T-helper 2 cell treated with Interferon-gamma antibody and Interleukin-4, amounts not matched to agents 5 μg/mL and 100 μg/mL, for 36 hours (primary cell): ENCODE data around the gene PSENEN.

ENCODE experiments used
- DNase-seq: peaks from one replicate; pipeline ENCODE4 v3.0.0; 2021; ENCODE audit warnings: low spot score
- H3K27ac Mint-ChIP-seq: one replicate; pipeline ENCODE4 v1.8.0; 2021; ENCODE audit warnings: mild to moderate bottlenecking, mixed read lengths
- H3K27me3 Mint-ChIP-seq: one replicate; pipeline ENCODE4 v1.8.0; 2021; ENCODE audit warnings: low read depth, mixed read lengths
- H3K36me3 Mint-ChIP-seq: one replicate; pipeline ENCODE4 v1.8.0; 2021; ENCODE audit warnings: low read depth, mixed read lengths
- H3K4me1 Mint-ChIP-seq: one replicate; pipeline ENCODE4 v1.8.0; 2021; ENCODE audit warnings: low read depth, mixed read lengths
- H3K4me3 Mint-ChIP-seq: one replicate; pipeline ENCODE4 v1.8.0; 2022; ENCODE audit warnings: mild to moderate bottlenecking, moderate library complexity, mixed read lengths
- H3K9me3 Mint-ChIP-seq: one replicate; pipeline ENCODE4 v1.8.0; 2021; ENCODE audit warnings: mixed read lengths

PSENEN gene, protein sequence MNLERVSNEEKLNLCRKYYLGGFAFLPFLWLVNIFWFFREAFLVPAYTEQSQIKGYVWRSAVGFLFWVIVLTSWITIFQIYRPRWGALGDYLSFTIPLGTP

GRCh38 chr19:35745328-35746086, at the start of gene PSENEN, which contains the start of gene U2AF1L4:
TSS of gene PSENEN (plus strand) at chr19:35745651. CDS start at chr19:35745931, 280 bp downstream.
TSS of gene U2AF1L4 (minus strand) at chr19:35745418. CDS start at chr19:35745391, 27 bp downstream.
- no peaks in the 10 kb centered on the region for H3K9me3 Mint-ChIP-seq
- H3K27me3 Mint-ChIP-seq: no peaks in the 10 kb centered on the region
- H3K36me3 Mint-ChIP-seq: peaks cover 15% of the 10 kb centered on the region
- peak within 1 kb of the TSS; percentile 91 for H3K4me3 Mint-ChIP-seq
- peak within 1 kb of the TSS; percentile 100 for H3K27ac Mint-ChIP-seq
- H3K4me1 Mint-ChIP-seq: peaks cover 49% of the 10 kb centered on the region
- DNase-seq: peak; percentile 99

DNA sequence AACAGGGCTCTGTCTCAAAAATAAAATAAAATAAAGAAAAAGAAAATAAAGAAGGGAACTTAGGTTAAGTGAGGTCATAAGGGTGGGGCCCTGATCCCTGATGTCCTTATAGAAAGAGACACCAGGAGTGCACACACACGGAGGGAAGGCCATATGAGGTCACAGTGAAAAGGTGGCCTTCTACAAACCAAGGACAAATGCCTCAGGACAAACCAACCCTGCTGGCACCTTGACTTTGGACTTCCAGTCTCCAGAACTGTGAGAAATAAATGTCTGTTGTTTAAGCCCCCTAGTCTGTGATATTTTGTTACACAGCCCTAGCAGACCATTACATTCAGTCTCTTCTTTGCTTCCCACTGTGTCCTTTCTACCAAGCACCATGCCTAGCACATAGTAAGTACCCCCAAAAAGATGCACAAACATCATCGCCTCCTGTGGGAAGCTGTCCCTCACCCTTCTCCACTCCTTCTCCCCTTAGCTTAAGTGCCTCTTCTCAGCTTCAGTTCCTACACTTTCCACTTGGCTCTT, 49.5 kb upstream of the PSENEN start:
- H3K27me3 Mint-ChIP-seq: no peaks in the 10 kb centered on the region
- H3K4me1 Mint-ChIP-seq: peaks cover 12% of the 10 kb centered on the region
- no peaks in the 10 kb centered on the region for H3K9me3 Mint-ChIP-seq
- H3K4me3 Mint-ChIP-seq: no peak overlapping the region
- H3K36me3 Mint-ChIP-seq: no peaks in the 10 kb centered on the region
- no peak for DNase-seq
- H3K27ac Mint-ChIP-seq: no peak overlapping the region

DNA sequence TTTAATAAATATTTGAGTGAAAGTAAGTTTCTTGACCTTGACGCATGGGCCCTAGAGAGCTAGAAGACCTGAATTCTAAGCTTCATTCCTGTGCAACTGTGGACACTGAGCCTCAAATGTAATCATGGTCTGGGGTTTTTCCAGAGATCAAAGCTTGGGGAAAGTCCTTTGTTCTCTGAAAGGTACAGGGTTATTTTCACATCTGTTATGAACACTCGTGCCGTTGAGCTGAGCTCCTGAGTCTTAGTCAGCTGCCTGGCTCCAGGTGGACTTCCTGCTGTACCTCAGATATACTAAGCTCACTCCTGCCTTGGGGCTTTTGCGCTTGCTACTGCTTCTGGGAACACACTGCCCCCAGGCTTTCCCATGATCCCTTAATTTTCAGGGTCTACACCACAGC, 48.6 kb upstream of the PSENEN start:
- Mint-ChIP-seq H3K36me3 (no peaks in the 10 kb centered on the region), H3K9me3 (no peaks in the 10 kb centered on the region), H3K27me3 (no peaks in the 10 kb centered on the region), H3K4me3 (no peak overlapping the region), H3K4me1 (peaks cover 12% of the 10 kb centered on the region), H3K27ac (no peak overlapping the region)
- DNase-seq: no peak

GRCh38 chr19:35702223-35703012, 43.0 kb upstream of the PSENEN start:
- peak overlapping the region; percentile 85 for H3K4me3 Mint-ChIP-seq
- no peaks in the 10 kb centered on the region for H3K9me3 Mint-ChIP-seq
- H3K27me3 Mint-ChIP-seq: no peaks in the 10 kb centered on the region
- H3K27ac Mint-ChIP-seq: peak overlapping the region; percentile 95
- peaks cover 6% of the 10 kb centered on the region for H3K4me1 Mint-ChIP-seq
- no peaks in the 10 kb centered on the region for H3K36me3 Mint-ChIP-seq
- peak; percentile 94 for DNase-seq

- H3K36me3 Mint-ChIP-seq: no peaks in the 10 kb centered on the region
- no peak overlapping the region for H3K4me3 Mint-ChIP-seq
- no peaks in the 10 kb centered on the region for H3K27me3 Mint-ChIP-seq
Observed at GRCh38 chr19:35703343-35703742, 42.1 kb upstream of the PSENEN start.

GRCh38 chr19:35704218-35704617, 41.2 kb upstream of the PSENEN start, which contains the start of gene ZBTB32:
TSS of gene ZBTB32 (plus strand) at chr19:35704558. CDS start at chr19:35714627, 10,069 bp downstream.
- no peak within 1 kb of the TSS for H3K4me3 Mint-ChIP-seq
- no peak within 1 kb of the TSS for H3K27ac Mint-ChIP-seq

More at GRCh38 chr19:35703343-35703742, 42.1 kb upstream of the PSENEN start:
- DNase-seq: no peak
- Mint-ChIP-seq H3K9me3 (no peaks in the 10 kb centered on the region), H3K4me1 (peaks cover 6% of the 10 kb centered on the region), H3K27ac (no peak overlapping the region)

DNA sequence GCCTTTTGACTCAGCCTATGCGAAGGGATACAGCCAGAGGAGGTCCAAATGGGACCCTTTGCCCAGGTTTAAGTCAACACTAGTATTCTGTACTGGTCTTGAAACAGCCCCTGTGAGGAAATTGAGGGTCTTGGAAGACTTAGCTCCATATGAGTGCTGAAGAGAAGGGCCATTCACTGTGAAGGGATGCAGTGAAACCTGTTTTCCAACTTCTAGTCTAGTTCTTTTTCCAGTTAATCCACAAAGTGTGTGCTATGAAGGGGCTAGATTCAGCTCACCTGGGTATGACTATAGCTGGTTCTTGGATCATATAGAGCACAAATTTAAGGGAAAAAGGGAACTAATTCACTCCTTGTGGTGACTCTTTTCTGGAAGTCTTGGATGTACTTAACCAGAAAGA, 37.1 kb upstream of the PSENEN start:
- Mint-ChIP-seq H3K27me3 (no peaks in the 10 kb centered on the region), H3K4me3 (no peak overlapping the region), H3K36me3 (peaks cover 2% of the 10 kb centered on the region), H3K27ac (no peak overlapping the region), H3K4me1 (peaks cover 28% of the 10 kb centered on the region), H3K9me3 (no peaks in the 10 kb centered on the region)
- DNase-seq: no peak

More at GRCh38 chr19:35704218-35704617, 41.2 kb upstream of the PSENEN start, which contains the start of gene ZBTB32:
- peaks cover 6% of the 10 kb centered on the region for H3K4me1 Mint-ChIP-seq
- no peaks in the 10 kb centered on the region for H3K9me3 Mint-ChIP-seq
- H3K36me3 Mint-ChIP-seq: no peaks in the 10 kb centered on the region
- peak; percentile 35 for DNase-seq
- H3K27me3 Mint-ChIP-seq: no peaks in the 10 kb centered on the region

- H3K9me3 Mint-ChIP-seq: no peaks in the 10 kb centered on the region
- peaks cover 47% of the 10 kb centered on the region for H3K4me1 Mint-ChIP-seq
- H3K36me3 Mint-ChIP-seq: peaks cover 18% of the 10 kb centered on the region
- H3K27me3 Mint-ChIP-seq: no peaks in the 10 kb centered on the region
- DNase-seq: peak; percentile 80
- H3K27ac Mint-ChIP-seq: peak overlapping the region; percentile 98
- peak overlapping the region; percentile 71 for H3K4me3 Mint-ChIP-seq
Observed at GRCh38 chr19:35710784-35711723, 34.4 kb upstream of the PSENEN start.

- Mint-ChIP-seq H3K27ac (peak overlapping the region; percentile 98), H3K36me3 (peaks cover 25% of the 10 kb centered on the region), H3K4me1 (peaks cover 53% of the 10 kb centered on the region), H3K27me3 (no peaks in the 10 kb centered on the region), H3K9me3 (no peaks in the 10 kb centered on the region), H3K4me3 (peak overlapping the region; percentile 89)
- peak; percentile 85 for DNase-seq
Observed at GRCh38 chr19:35712567-35713505, 32.6 kb upstream of the PSENEN start.

GRCh38 chr19:35713506-35713850, 32.0 kb upstream of the PSENEN start:
- Mint-ChIP-seq H3K9me3 (no peaks in the 10 kb centered on the region), H3K27me3 (no peaks in the 10 kb centered on the region), H3K4me1 (peaks cover 53% of the 10 kb centered on the region), H3K27ac (peak overlapping the region; percentile 98), H3K36me3 (peaks cover 25% of the 10 kb centered on the region), H3K4me3 (peak overlapping the region; percentile 89)
- no peak for DNase-seq

GRCh38 chr19:35713904-35714495, 31.5 kb upstream of the PSENEN start:
- no peak for DNase-seq
- peak overlapping the region; percentile 98 for H3K27ac Mint-ChIP-seq
- H3K9me3 Mint-ChIP-seq: no peaks in the 10 kb centered on the region
- H3K4me1 Mint-ChIP-seq: peaks cover 55% of the 10 kb centered on the region
- peaks cover 27% of the 10 kb centered on the region for H3K36me3 Mint-ChIP-seq
- peak overlapping the region; percentile 89 for H3K4me3 Mint-ChIP-seq
- no peaks in the 10 kb centered on the region for H3K27me3 Mint-ChIP-seq
